OCI-LY7 (cell line): Measurements from ENCODE around the gene ITPRID1. TPM values are rescaled to one million over a fixed set of nuclear protein-coding genes. Genes with fewer than 3 reads are reported as not detected.

ENCODE experiments used
- BruUV-seq: library from RNA; stranded (reverse); fragments of 400-500 nt; replicated peaks from 2 replicates; lab custom pipeline; 2021; lab: Mats Ljungman, UMichigan
- CTCF ChIA-PET: fragments of 300-600 bp; sonication (Branson Sonifier 250); formaldehyde crosslinking; loops from one replicate; lab custom pipeline; 2022; ENCODE audit warnings: antibody characterized with exemption; ENCODE audit not compliant: unreplicated experiment; lab: Charles Lee
- POLR2A ChIA-PET: fragments of 300-600 bp; sonication (Branson Sonifier 250); formaldehyde crosslinking; loops from one replicate; lab custom pipeline; 2022; ENCODE audit warnings: antibody characterized with exemption; lab: Charles Lee
- DNase-seq: peaks from one replicate; pipeline ENCODE4 v3.0.0-alpha.2; 2015; ENCODE audit warnings: low spot score
- H2AFZ ChIP-seq: fragments of 200-600 bp; sonication (generic), shearing (Covaris generic); 2 replicates; pipeline ENCODE4 v1.6.1; 2014; ENCODE audit warnings: mild to moderate bottlenecking, antibody characterized with exemption, low read length, moderate library complexity
- H3K27ac ChIP-seq: fragments of 200-600 bp; sonication (generic); 2 replicates; pipeline ENCODE4 v1.5.1; 2014; ENCODE audit warnings: mixed run types, low read depth, mild to moderate bottlenecking, moderate library complexity, low read length, inconsistent platforms; ENCODE audit not compliant: poor library complexity, severe bottlenecking
- H3K36me3 ChIP-seq: fragments of 200-600 bp; sonication (generic); 2 replicates; pipeline ENCODE4 v1.6.1; 2014; ENCODE audit warnings: mild to moderate bottlenecking, antibody characterized with exemption, low read length, moderate library complexity, mixed read lengths; ENCODE audit not compliant: insufficient read depth
- H3K4me1 ChIP-seq: fragments of 200-600 bp; sonication (generic); 2 replicates; pipeline ENCODE4 v1.5.1; 2014; ENCODE audit warnings: mild to moderate bottlenecking, low read length; ENCODE audit not compliant: insufficient read depth, poor library complexity, severe bottlenecking
- H3K4me2 ChIP-seq: fragments of 200-600 bp; sonication (generic); 2 replicates; pipeline ENCODE4 v1.6.1; 2014; ENCODE audit warnings: mild to moderate bottlenecking, low read length
- H3K4me3 ChIP-seq: fragments of 200-600 bp; sonication (generic); 2 replicates; pipeline ENCODE4 v1.5.1; 2014; ENCODE audit warnings: mild to moderate bottlenecking, low read depth, low read length; ENCODE audit not compliant: poor library complexity, severe bottlenecking
- H3K79me2 ChIP-seq: fragments of 200-600 bp; sonication (generic); 2 replicates; pipeline ENCODE4 v1.6.1; 2016; ENCODE audit warnings: low read depth, mild to moderate bottlenecking, low read length, moderate library complexity, mixed read lengths; ENCODE audit not compliant: insufficient read depth
- H3K9me2 ChIP-seq: fragments of 200-600 bp; sonication (generic); 2 replicates; pipeline ENCODE4 v1.6.1; 2016; ENCODE audit warnings: mild to moderate bottlenecking, low read length, mixed read lengths; ENCODE audit not compliant: insufficient read depth
- H3K9me3 ChIP-seq: fragments of 200-600 bp; sonication (generic); 2 replicates; pipeline ENCODE4 v1.6.1; 2014; ENCODE audit warnings: mild to moderate bottlenecking, mixed run types, low read length, mixed read lengths
- H4K20me1 ChIP-seq: fragments of 200-600 bp; sonication (generic); 2 replicates; pipeline ENCODE4 v1.6.1; 2014; ENCODE audit warnings: mild to moderate bottlenecking, antibody characterized with exemption, low read length, moderate library complexity, mixed read lengths; ENCODE audit not compliant: insufficient read depth
- EZH2phosphoT487 ChIP-seq: fragments of 200-600 bp; sonication (generic); IDR thresholded peaks from 2 replicates; pipeline ENCODE4 v1.6.1; 2018; ENCODE audit warnings: low read depth, borderline replicate concordance, mild to moderate bottlenecking, mixed run types, antibody characterized with exemption, low read length, moderate library complexity, mixed read lengths
- intact Hi-C: fragments of 100-400 bp; cut with micrococcal nuclease; formaldehyde crosslinking; loops from one replicate; pipeline ENCODE4 v1.10.0; 2022; ENCODE audit not compliant: unreplicated experiment
- total RNA-seq, 2 experiments: library from RNA; depleted of rRNA in 1 of 2; stranded (reverse); fragments of >200 nt in 1 of 2; shearing (Covaris generic) in 1 of 2; gene quantifications; 2 replicates each; pipeline ENCODE4 v1.2.3, GENCODE V29; 2014 to 2022
- TF ChIP-seq, protein P1 (sequence below): fragments of 200-600 bp; sonication (generic); conservative IDR thresholded peaks from 2 replicates; pipeline ENCODE4 v1.5.1; 2014; ENCODE audit warnings: mild to moderate bottlenecking, antibody characterized with exemption, low read length, moderate library complexity, mixed read lengths

ITPRID1 gene
- total RNA-seq, 2 experiments from 2014 or later = not detected

DNA sequence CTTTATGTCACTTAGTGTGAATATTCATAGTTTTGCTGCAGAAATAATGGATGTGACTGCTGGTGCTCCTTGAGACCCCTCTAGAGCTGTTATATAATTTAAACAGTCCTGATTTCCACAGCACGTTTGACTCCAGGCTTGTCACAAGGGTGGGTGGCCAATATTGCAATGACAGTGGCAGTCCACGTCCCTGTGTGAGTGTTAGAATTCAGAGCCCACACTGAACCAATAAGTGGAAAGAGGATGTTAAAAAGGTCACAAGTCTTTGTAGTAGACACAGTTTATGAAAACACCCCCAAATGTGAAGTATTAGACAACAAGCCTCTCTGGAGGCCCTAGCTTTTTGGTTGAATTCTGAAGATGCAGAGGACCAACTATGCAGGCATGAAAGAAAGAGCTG lies 175.1 kb downstream of the ITPRID1 start:
- Histone ChIP-seq H4K20me1 (no peaks in the 10 kb centered on the region), H3K79me2 (no peaks in the 10 kb centered on the region), H3K4me2 (no peak overlapping the region), H3K9me3 (no peaks in the 10 kb centered on the region), H3K4me3 (no peak overlapping the region), H2AFZ (no peak overlapping the region), H3K9me2 (no peaks in the 10 kb centered on the region), H3K36me3 (no peaks in the 10 kb centered on the region), H3K4me1 (peaks cover 10% of the 10 kb centered on the region), H3K27ac (no peak overlapping the region)
- POLR2A ChIA-PET = no interaction called here
- DNase-seq = no peak
- intact Hi-C loops = no loop called here
- BruUV-seq = no TSS peak
- TF ChIP-seq, protein P1, sequence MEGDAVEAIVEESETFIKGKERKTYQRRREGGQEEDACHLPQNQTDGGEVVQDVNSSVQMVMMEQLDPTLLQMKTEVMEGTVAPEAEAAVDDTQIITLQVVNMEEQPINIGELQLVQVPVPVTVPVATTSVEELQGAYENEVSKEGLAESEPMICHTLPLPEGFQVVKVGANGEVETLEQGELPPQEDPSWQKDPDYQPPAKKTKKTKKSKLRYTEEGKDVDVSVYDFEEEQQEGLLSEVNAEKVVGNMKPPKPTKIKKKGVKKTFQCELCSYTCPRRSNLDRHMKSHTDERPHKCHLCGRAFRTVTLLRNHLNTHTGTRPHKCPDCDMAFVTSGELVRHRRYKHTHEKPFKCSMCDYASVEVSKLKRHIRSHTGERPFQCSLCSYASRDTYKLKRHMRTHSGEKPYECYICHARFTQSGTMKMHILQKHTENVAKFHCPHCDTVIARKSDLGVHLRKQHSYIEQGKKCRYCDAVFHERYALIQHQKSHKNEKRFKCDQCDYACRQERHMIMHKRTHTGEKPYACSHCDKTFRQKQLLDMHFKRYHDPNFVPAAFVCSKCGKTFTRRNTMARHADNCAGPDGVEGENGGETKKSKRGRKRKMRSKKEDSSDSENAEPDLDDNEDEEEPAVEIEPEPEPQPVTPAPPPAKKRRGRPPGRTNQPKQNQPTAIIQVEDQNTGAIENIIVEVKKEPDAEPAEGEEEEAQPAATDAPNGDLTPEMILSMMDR = no peak
- no peak for TF ChIP-seq EZH2phosphoT487
- CTCF ChIA-PET = no interaction called here

DNA sequence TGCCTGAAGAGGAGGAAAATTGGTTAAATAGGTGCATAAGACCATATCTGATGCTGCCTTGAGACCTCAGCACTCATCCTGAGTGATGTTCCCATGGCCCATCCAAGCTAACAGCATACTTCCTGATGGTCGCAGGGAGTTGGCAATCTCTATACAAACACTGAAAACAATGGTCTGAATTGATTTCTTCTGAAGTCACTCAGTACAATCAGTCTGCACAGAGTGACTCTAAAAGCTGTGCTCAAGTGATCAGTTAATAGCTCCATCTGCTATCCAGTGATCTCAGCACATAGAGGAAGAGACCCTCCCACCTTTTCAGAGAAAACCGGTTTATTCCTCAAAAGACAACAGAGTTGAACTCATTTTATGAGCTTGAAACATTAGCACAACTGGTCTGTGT lies 177.0 kb downstream of the ITPRID1 start:
- no peaks in the 10 kb centered on the region for H3K9me3 ChIP-seq
- DNase-seq = no peak
- ChIA-PET CTCF (no interaction called here), POLR2A (no interaction called here)
- H4K20me1 ChIP-seq = no peaks in the 10 kb centered on the region
- H3K4me2 ChIP-seq = no peak overlapping the region
- H3K79me2 ChIP-seq = no peaks in the 10 kb centered on the region
- BruUV-seq = no TSS peak
- H3K4me3 ChIP-seq = no peak overlapping the region
- TF ChIP-seq, protein P1 = no peak
- no peaks in the 10 kb centered on the region for H3K9me2 ChIP-seq
- H3K36me3 ChIP-seq = no peaks in the 10 kb centered on the region
- H3K27ac ChIP-seq = no peak overlapping the region
- intact Hi-C loops = no loop called here
- H3K4me1 ChIP-seq = peaks cover 10% of the 10 kb centered on the region
- H2AFZ ChIP-seq = no peak overlapping the region

DNA sequence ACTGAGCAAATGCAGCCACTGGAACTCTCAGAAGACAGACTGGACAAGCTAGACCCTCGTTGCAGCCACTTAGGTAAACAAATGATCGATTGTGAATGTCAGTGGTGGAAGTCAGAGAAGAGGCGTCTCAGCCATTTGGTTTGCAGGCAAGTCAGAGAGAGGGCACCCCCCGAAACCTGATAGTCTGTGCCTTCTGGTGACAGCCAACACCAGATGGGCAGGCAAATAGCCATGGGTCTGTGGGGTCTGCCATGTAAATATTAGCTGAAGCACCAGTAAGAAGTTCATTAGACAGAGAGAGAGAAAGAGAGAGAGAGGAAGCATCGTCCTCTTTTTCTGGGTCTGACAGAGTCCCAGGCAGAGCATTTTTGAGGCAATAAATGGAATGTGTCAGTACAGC lies 178.6 kb downstream of the ITPRID1 start:
- no peaks in the 10 kb centered on the region for H4K20me1 ChIP-seq
- no peaks in the 10 kb centered on the region for H3K79me2 ChIP-seq
- CTCF ChIA-PET = no interaction called here
- no peaks in the 10 kb centered on the region for H3K36me3 ChIP-seq
- H3K4me2 ChIP-seq = no peak overlapping the region
- H3K4me3 ChIP-seq = no peak overlapping the region
- intact Hi-C loops = no loop called here
- H3K9me2 ChIP-seq = no peaks in the 10 kb centered on the region
- no peak overlapping the region for H2AFZ ChIP-seq
- TF ChIP-seq EZH2phosphoT487 = no peak
- TF ChIP-seq, protein P1 = no peak
- no peak overlapping the region for H3K27ac ChIP-seq
- DNase-seq = no peak
- BruUV-seq = no TSS peak
- peaks cover 10% of the 10 kb centered on the region for H3K4me1 ChIP-seq
- no peaks in the 10 kb centered on the region for H3K9me3 ChIP-seq
- POLR2A ChIA-PET = no interaction called here
